GM12891 (cell line): ENCODE data around the gene SLC12A6.

Experiments used
- PAX5 ChIP-seq: IDR thresholded peaks from 2 replicates; pipeline ENCODE4 v1.6.1; 2011; ENCODE audit warnings: low read length, moderate library complexity, mild to moderate bottlenecking; ENCODE audit not compliant: insufficient read depth, severe bottlenecking
- POLR2A ChIP-seq: IDR thresholded peaks from 2 replicates; pipeline ENCODE4 v1.6.1; 2011; ENCODE audit warnings: low read depth, low read length, control low read depth
- POLR2AphosphoS5 ChIP-seq: IDR thresholded peaks from 2 replicates; pipeline ENCODE4 v1.6.1; 2011; ENCODE audit warnings: low read depth, low read length, control low read depth
- SPI1 ChIP-seq: IDR thresholded peaks from 2 replicates; pipeline ENCODE4 v1.6.1; 2011; ENCODE audit warnings: low read depth, low read length, control low read depth

- TF ChIP-seq POLR2AphosphoS5 (no peak), SPI1 (no peak), POLR2A (no peak), PAX5 (no peak)
Observed at GRCh38 chr15:34358948-34359347, 21.4 kb upstream of the SLC12A6 start.
